ENCODE measurements around the gene LPCAT4. TPM values are rescaled to one million over a fixed set of nuclear protein-coding genes. Genes with fewer than 3 reads are reported as not detected.

LPCAT4 gene
- total RNA-seq, 2 donors from 2014 or later = 31.3 to 43.7 TPM

DNA sequence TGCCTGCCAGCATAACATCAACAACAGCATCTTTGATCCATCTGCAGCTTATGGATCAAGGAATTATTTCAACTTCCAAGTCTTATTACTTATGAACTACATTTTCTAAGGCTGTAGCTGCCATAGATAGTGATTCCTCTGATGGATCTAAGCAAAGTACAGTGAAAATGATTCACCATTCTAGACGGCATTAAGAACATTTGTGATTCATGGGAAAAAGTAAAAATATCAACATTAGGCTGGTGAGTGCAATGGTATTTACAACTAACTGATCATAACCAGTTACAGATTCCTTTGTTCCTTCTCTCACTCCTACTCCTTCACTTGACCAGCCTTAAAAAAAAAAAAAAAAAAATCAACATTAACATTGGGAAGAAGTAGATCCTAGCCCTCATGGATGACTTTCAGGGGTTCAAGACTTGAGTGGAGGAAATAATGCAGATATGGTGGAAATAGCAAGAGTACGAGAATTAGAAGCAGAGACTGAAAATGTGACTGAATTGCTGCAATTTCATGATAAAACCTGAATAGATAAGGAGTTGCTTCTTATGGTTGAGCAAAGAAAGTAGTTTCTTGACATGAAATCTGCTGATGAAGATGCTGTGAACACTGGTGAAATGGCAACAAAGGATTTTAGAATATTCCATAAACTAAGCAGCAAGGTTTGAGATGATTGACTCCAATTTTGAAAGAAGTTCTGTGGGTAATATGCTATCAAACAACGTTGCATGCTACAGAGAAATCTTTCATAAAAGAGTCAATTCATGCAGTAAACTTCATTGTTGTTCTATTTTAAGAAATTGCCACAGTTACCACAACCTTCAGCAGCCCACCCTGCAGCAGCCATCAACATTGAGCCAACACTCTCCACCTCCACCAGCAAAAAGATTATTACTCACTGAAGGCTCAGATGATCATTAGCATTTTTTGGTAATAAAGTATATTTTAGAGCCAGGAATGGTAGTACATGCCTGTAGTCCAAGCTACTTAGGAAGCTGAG is 52.2 kb downstream of the LPCAT4 start:
- intact Hi-C loops (cut with DNase I) = no loop called here
- no peak for DNase-seq
- no peak for ATAC-seq

DNA sequence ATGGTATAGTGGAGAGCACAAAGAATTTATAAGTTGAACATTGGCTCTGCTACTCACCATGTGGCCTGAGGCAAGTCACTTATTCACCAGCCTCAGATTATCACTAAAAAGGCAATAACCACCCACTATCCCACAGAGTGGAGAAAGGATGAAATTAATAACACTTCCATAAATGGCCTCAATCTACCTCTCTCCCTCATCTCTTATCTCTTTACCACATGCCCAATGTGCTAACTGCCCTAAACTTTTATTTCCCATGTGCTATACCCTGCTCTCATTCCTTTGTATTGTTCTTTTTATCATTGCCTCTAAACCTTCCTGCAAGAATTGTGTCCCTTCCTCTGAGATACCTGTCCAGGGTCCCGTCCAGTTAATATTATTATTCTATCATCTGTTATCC is 55.4 kb downstream of the LPCAT4 start:
- intact Hi-C loops (cut with DNase I) = no loop called here
- DNase-seq (no peak), ATAC-seq (no peak)

Small RNAs within 50 kb of the gene (microRNA-seq; reads per million reads assigned to microRNA genes)
- gene MIR1233-1 = 0 reads per million in 2 donors

Other genes starting within 250 kb of the LPCAT4 start
- 10 to 100 TPM; 18.9 to 24.8 TPM for gene KATNBL1, start 157.1 kb downstream of the LPCAT4 start, total RNA-seq
- 10 to 100 TPM; 76.1 to 83.5 TPM for gene EMC4, start 142.2 kb downstream of the LPCAT4 start, total RNA-seq
- 10 to 100 TPM; 16.0 to 19.6 TPM for gene SLC12A6, start 29.4 kb downstream of the LPCAT4 start, total RNA-seq
- 100 to 1,000 TPM; 109 to 117 TPM for gene NOP10, start 24.1 kb downstream of the LPCAT4 start, total RNA-seq
- not detected for gene NUTM1, start 23.9 kb downstream of the LPCAT4 start, total RNA-seq
- gene GOLGA8A, start 70.6 kb upstream of the LPCAT4 start, total RNA-seq = 10 to 100 TPM; 21.8 to 23.2 TPM
- 10 to 100 TPM; 14.5 to 32.4 TPM for gene GOLGA8B, start 216.5 kb upstream of the LPCAT4 start, total RNA-seq

All from left cardiac atrium (tissue), 4 donors.